HepG2 (cell line): ENCODE measurements around the gene POM121. TPM values are rescaled to one million over a fixed set of nuclear protein-coding genes. Genes with fewer than 3 reads are reported as not detected.
A peak's percentile ranks its signal among the peaks of the same experiment; 100 is the strongest.

Experiments used
- ATAC-seq: fragments of 200-7000 bp; cut with Tn5 transposase; 3 replicates; pipeline ENCODE4 v1.9.1; 2020; ENCODE audit warnings: mild to moderate bottlenecking, moderate library complexity
- Bru-seq: library from RNA; stranded (reverse); fragments of 400-500 nt; gene quantifications from one replicate; lab custom pipeline; 2021; lab: Mats Ljungman, UMichigan
- BruChase-seq, 2 experiments: library from RNA; stranded (reverse); fragments of 400-500 nt; gene quantifications; one replicate each; lab custom pipeline; 2021; lab: Mats Ljungman, UMichigan
- BruUV-seq: library from RNA; stranded (reverse); fragments of 400-500 nt; replicated peaks from 2 replicates; lab custom pipeline; 2021; lab: Mats Ljungman, UMichigan
- CTCF ChIA-PET: fragments of 300-600 bp; formaldehyde crosslinking; extraction: SDS; loops from one replicate; lab custom pipeline; 2021; ENCODE audit warnings: low total read pairs, inconsistent platforms, low intra/inter-chr PET ratio; lab: Yijun Ruan, JAX
- POLR2A ChIA-PET: fragments of 350-600 bp; sonication (Branson Sonifier 250); formaldehyde crosslinking; loops from one replicate; lab custom pipeline; 2020; ENCODE audit warnings: antibody characterized with exemption, inconsistent platforms; lab: Yijun Ruan, JAX
- DNase-seq: peaks from one replicate; pipeline ENCODE4 v3.0.0-alpha.2; 2015; ENCODE audit warnings: low spot score
- FAIRE-seq: peaks from 3 replicates; lab custom pipeline; 2011; peaks lifted over from hg19 to GRCh38; lab: Jason Lieb, UNC
- H2AFZ ChIP-seq: one replicate; pipeline ENCODE4 v1.6.1; 2011; ENCODE audit warnings: low read length, inconsistent platforms
- H3K27ac ChIP-seq: fragments of 300-600 bp; 3 replicates; pipeline ENCODE4 v1.8.0; 2011; ENCODE audit warnings: mixed run types, mild to moderate bottlenecking, mixed read lengths, low read length, inconsistent platforms; ENCODE audit not compliant: insufficient read depth; ENCODE audit errors: extremely low read length
- H3K27me3 ChIP-seq, 2 experiments: fragments of 200-600 bp in 1 of 2; 2 replicates in 1 of 2; 3 replicates in 1 of 2; pipeline versions ENCODE4 v1.6.0 to v1.8.0; 2011; ENCODE audit warnings: low read length in 2 of 2, mild to moderate bottlenecking in 2 of 2, moderate library complexity in 2 of 2, inconsistent platforms in 1 of 2; ENCODE audit not compliant: insufficient read depth in 2 of 2, control insufficient read depth in 1 of 2
- H3K36me3 ChIP-seq, 2 experiments: fragments of 200-600 bp in 1 of 2; replicated peaks in 1 of 2; 2 replicates in 1 of 2; 3 replicates in 1 of 2; pipeline versions ENCODE4 v1.5.1 to v1.8.0; 2011; ENCODE audit warnings: low read length in 2 of 2, inconsistent platforms in 1 of 2; ENCODE audit not compliant: insufficient read depth in 2 of 2, control insufficient read depth in 1 of 2
- H3K4me1 ChIP-seq: 2 replicates; pipeline ENCODE4 v1.5.1; 2012; ENCODE audit warnings: low read length, inconsistent platforms; ENCODE audit not compliant: insufficient read depth
- H3K4me2 ChIP-seq: 2 replicates; pipeline ENCODE4 v1.6.0; 2011; ENCODE audit warnings: low read depth, low read length, inconsistent platforms
- H3K4me3 ChIP-seq, 3 experiments: fragments of 200-600 bp in 1 of 3; sonication (generic), shearing (Covaris generic) in 1 of 3; replicated peaks in 1 of 3; 2 replicates each; pipeline ENCODE4 v1.5.1; 2011 to 2016; ENCODE audit warnings: low read length in 3 of 3, inconsistent platforms in 2 of 3, low read depth in 2 of 3, mild to moderate bottlenecking in 2 of 3, control low read depth in 1 of 3, mixed read lengths in 1 of 3; ENCODE audit not compliant: insufficient read depth in 1 of 3
- H3K79me2 ChIP-seq: one replicate; pipeline ENCODE4 v1.6.1; 2011; ENCODE audit warnings: low read length, inconsistent platforms; ENCODE audit not compliant: insufficient read depth
- H3K9ac ChIP-seq: 2 replicates; pipeline ENCODE4 v1.6.0; 2011; ENCODE audit warnings: mild to moderate bottlenecking, low read depth, low read length, inconsistent platforms; ENCODE audit not compliant: insufficient read depth
- H3K9me3 ChIP-seq: 2 replicates; pipeline ENCODE4 v1.5.1; 2012; ENCODE audit warnings: mild to moderate bottlenecking, low read length
- H4K20me1 ChIP-seq: 2 replicates; pipeline ENCODE4 v1.6.0; 2011; ENCODE audit warnings: inconsistent platforms, mild to moderate bottlenecking, low read length, moderate library complexity; ENCODE audit not compliant: insufficient read depth
- AHR ChIP-seq: IDR thresholded peaks from 2 replicates; pipeline ENCODE4 v1.6.1; 2018; ENCODE audit warnings: missing genetic modification reagents, missing compliant biosample characterization
- DPF2 ChIP-seq: sonication (generic); formaldehyde crosslinking; IDR thresholded peaks from 2 replicates; pipeline ENCODE4 v1.4.0; 2020; ENCODE audit warnings: mild to moderate bottlenecking, low read depth, missing genetic modification reagents, borderline replicate concordance
- ELF3 ChIP-seq: IDR thresholded peaks from 2 replicates; pipeline ENCODE4 v1.6.1; 2016; ENCODE audit warnings: missing genetic modification reagents, missing compliant biosample characterization
- GPBP1L1 ChIP-seq: sonication (generic); formaldehyde crosslinking; IDR thresholded peaks from 2 replicates; pipeline ENCODE4 v1.5.0; 2020; ENCODE audit warnings: mild to moderate bottlenecking, missing genetic modification reagents
- HIVEP1 ChIP-seq: sonication (generic); formaldehyde crosslinking; IDR thresholded peaks from 2 replicates; pipeline ENCODE4 v1.4.0; 2020; ENCODE audit warnings: mild to moderate bottlenecking, missing genetic modification reagents
- HNRNPK ChIP-seq: fragments of 200-400 bp; formaldehyde crosslinking; IDR thresholded peaks from 2 replicates; pipeline ENCODE4 v1.6.1; 2018; ENCODE audit warnings: low read length, low read depth, moderate library complexity, mild to moderate bottlenecking; ENCODE audit not compliant: poor library complexity, severe bottlenecking
- NR0B2 ChIP-seq: sonication (generic); formaldehyde crosslinking; IDR thresholded peaks from 2 replicates; pipeline ENCODE4 v1.4.0; 2020; ENCODE audit warnings: mild to moderate bottlenecking, missing genetic modification reagents
- PAF1 ChIP-seq: IDR thresholded peaks from 2 replicates; pipeline ENCODE4 v1.6.1; 2016; ENCODE audit warnings: missing genetic modification reagents, missing compliant biosample characterization
- PCBP2 ChIP-seq: fragments of 200-400 bp; formaldehyde crosslinking; optimal IDR thresholded peaks from 2 replicates; pipeline ENCODE3; 2018; ENCODE audit warnings: low read length, low read depth; ENCODE audit not compliant: poor library complexity, severe bottlenecking
- RXRA ChIP-seq: sonication (generic); formaldehyde crosslinking; IDR thresholded peaks from 2 replicates; pipeline ENCODE4 v1.5.1; 2020; ENCODE audit warnings: missing genetic modification reagents
- ZNF230 ChIP-seq: sonication (generic); formaldehyde crosslinking; IDR thresholded peaks from 2 replicates; pipeline ENCODE4 v1.4.0; 2020; ENCODE audit warnings: mild to moderate bottlenecking, missing genetic modification reagents
- ZNF33B ChIP-seq: sonication (generic); formaldehyde crosslinking; IDR thresholded peaks from 2 replicates; pipeline ENCODE4 v1.5.1; 2020; ENCODE audit warnings: mild to moderate bottlenecking, missing genetic modification reagents
- ZNF441 ChIP-seq: sonication (generic); formaldehyde crosslinking; IDR thresholded peaks from 2 replicates; pipeline ENCODE4 v1.7.0; 2021; ENCODE audit warnings: missing genetic modification reagents, borderline replicate concordance
- ZNF782 ChIP-seq: sonication (generic); formaldehyde crosslinking; IDR thresholded peaks from 2 replicates; pipeline ENCODE4 v1.4.0; 2020; ENCODE audit warnings: missing genetic modification reagents, mild to moderate bottlenecking, borderline replicate concordance
- WGBS: methylation state at CpG from one replicate; pipeline ENCODE4 v1.1.6; 2017; ENCODE audit warnings: low lambda C conversion rate; 5-methylcytosine and 5-hydroxymethylcytosine counted together
- in situ Hi-C: cut with HindIII; loops from 2 replicates; pipeline ENCODE4 v1.10.0; 2017; ENCODE audit warnings: low pct_unique_long_range_greater_than_20kb; ENCODE audit not compliant: extremely low pct_ligation_motif_present
- intact Hi-C: fragments of 100-400 bp; cut with micrococcal nuclease; formaldehyde crosslinking; loops from one replicate; pipeline ENCODE4 v1.10.0; 2022; ENCODE audit not compliant: unreplicated experiment
- long read RNA-seq, 2 experiments: library from RNA in 1 of 2; library from polyadenylated mRNA in 1 of 2; stranded (forward) in 1 of 2; unstranded in 1 of 2; transcript quantifications; one replicate each; pipeline ENCODE4 v2.0.0, GENCODE V29; 2019 to 2022
- polyA minus RNA-seq, 3 experiments: library from RNA; depleted of rRNA, polyadenylated mRNA; stranded (reverse); fragments of >200 nt; gene quantifications; 2 replicates each; pipeline ENCODE4 v1.2.3, GENCODE V29; 2011; ENCODE audit warnings: low replicate concordance in 1 of 3
- polyA plus RNA-seq, 8 experiments: library from polyadenylated mRNA; depleted of rRNA in 3 of 8; stranded (reverse) in 7 of 8; unstranded in 1 of 8; fragments of >200 nt; fragmentation: Illumina TruSeq in 4 of 8; extraction: Trizol in 4 of 8; gene quantifications; 2 replicates each; pipeline versions ENCODE4 v1.2.1 to v1.2.3, GENCODE V29; 2011 to 2016; ENCODE audit warnings: low read depth in 4 of 8, missing spikeins in 1 of 8, mixed read lengths in 1 of 8; ENCODE audit not compliant: insufficient read depth in 1 of 8
- total RNA-seq, 5 experiments: library from RNA; depleted of rRNA; stranded (reverse); fragments of >200 nt; fragmentation: Illumina TruSeq; extraction: Trizol; gene quantifications; 2 replicates each; pipeline ENCODE4 v1.2.3, GENCODE V29; 2016; ENCODE audit warnings: low read depth in 1 of 5
- TF ChIP-seq, protein P1 (sequence below): sonication (generic); formaldehyde crosslinking; IDR thresholded peaks from 2 replicates; pipeline ENCODE4 v1.4.0; 2020; ENCODE audit warnings: missing genetic modification reagents, borderline replicate concordance

POM121 gene
- total RNA-seq (2016; rRNA removed; fragmentation: Illumina TruSeq; extraction: Trizol): 8.4 and 12.7 TPM in 2 replicates
- total RNA-seq (2016; cell fraction: cytosol; rRNA removed; fragmentation: Illumina TruSeq; extraction: Trizol; ENCODE audit: low read depth): 7.3 and 8.9 TPM in 2 replicates
- 8.1 and 12.1 TPM in 2 replicates for total RNA-seq (2016; cell fraction: insoluble cytoplasmic fraction; rRNA removed; fragmentation: Illumina TruSeq; extraction: Trizol)
- total RNA-seq (2016; cell fraction: membrane; rRNA removed; fragmentation: Illumina TruSeq; extraction: Trizol): 9.6 and 11.2 TPM in 2 replicates
- 15.4 and 17.1 TPM in 2 replicates for total RNA-seq (2016; cell fraction: nucleus; rRNA removed; fragmentation: Illumina TruSeq; extraction: Trizol)
- polyA plus RNA-seq (2011; rRNA removed): 9.2 and 10.3 TPM in 2 replicates
- polyA plus RNA-seq (2011; cell fraction: cytosol; rRNA removed): 6.9 and 7.8 TPM in 2 replicates
- 26.7 and 30.4 TPM in 2 replicates for polyA plus RNA-seq (2011; cell fraction: nucleus; rRNA removed)
- polyA plus RNA-seq (2012): 24.9 and 31.2 TPM in 2 replicates
- 2.0 and 2.4 TPM in 2 replicates for polyA plus RNA-seq (2016; cell fraction: cytosol; fragmentation: Illumina TruSeq; extraction: Trizol; ENCODE audit: low read depth)
- polyA plus RNA-seq (2016; cell fraction: insoluble cytoplasmic fraction; fragmentation: Illumina TruSeq; extraction: Trizol; ENCODE audit: low read depth): 28.5 and 38.3 TPM in 2 replicates
- polyA plus RNA-seq (2016; cell fraction: membrane; fragmentation: Illumina TruSeq; extraction: Trizol; ENCODE audit: low read depth): 10.4 and 10.5 TPM in 2 replicates
- 58.9 and 64.1 TPM in 2 replicates for polyA plus RNA-seq (2016; cell fraction: nucleus; fragmentation: Illumina TruSeq; extraction: Trizol; ENCODE audit: insufficient read depth, low read depth)
- polyA minus RNA-seq (2011; rRNA and poly(A)+ RNA removed; ENCODE audit: low replicate concordance): 14.3 and 15.0 TPM in 2 replicates
- polyA minus RNA-seq (2011; cell fraction: cytosol; rRNA and poly(A)+ RNA removed): 13.8 and 14.0 TPM in 2 replicates
- polyA minus RNA-seq (2011; cell fraction: nucleus; rRNA and poly(A)+ RNA removed): 13.9 and 14.9 TPM in 2 replicates
- percentile 88 among the genes with signal in this experiment for Bru-seq, nascent RNA
- percentile 92 among the genes with signal in this experiment for BruChase-seq, experiment 1, labeled RNA remaining after a 6-hour chase
- percentile 89 among the genes with signal in this experiment for BruChase-seq, experiment 2, labeled RNA remaining after a 2-hour chase
- long read RNA-seq, experiment 1, partial matches to known transcripts: 5 of 12 reads
- long read RNA-seq, experiment 1, other reads (novel, unspliced or antisense): 7 of 12 reads
- long read RNA-seq, experiment 2, full-length matches to known transcripts: 5 of 89 reads
- long read RNA-seq, experiment 2, partial matches to known transcripts: 67 of 89 reads
- long read RNA-seq, experiment 2, other reads (novel, unspliced or antisense): 17 of 89 reads

DNA sequence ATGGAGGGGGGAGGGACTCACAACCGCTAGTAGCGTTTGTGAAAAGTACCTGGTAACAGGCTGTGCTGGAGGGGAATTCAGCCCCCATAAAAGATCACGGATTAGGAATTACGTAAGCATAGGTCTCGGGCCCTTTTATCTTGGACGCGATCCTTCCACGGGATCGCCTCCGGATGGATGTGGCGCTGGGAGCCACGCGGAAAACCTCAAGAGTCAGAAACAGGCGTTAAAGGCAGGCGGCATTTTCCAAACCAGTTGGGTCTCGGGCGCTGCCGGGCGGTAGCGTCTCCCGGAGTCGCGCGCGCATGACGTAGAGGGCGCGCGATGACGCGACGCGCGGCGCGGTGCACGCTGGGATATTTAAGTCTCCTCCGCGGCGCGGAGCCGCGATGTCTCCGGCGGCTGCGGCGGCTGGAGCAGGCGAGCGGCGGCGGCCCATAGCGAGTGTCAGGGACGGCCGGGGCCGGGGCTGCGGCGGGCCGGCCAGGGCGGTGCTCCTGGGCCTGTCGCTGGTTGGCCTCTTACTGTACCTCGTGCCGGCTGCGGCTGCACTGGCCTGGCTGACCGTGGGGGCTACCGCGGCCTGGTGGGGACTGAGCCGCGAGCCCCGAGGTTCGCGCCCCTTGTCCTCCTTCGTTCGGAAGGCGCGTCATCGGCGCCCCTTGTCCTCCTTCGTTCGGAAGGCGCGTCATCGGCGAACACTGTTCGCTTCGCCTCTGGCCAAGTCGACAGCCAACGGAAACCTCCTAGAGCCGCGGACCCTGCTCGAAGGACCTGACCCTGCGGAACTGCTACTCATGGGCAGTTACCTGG, at the start of gene POM121:
POM121 (plus strand) TSS at position 363 of the 813 bp plus-strand sequence; CDS start at position 390, 27 bp downstream.
- FAIRE-seq: no peak
- intact Hi-C loops: no loop called here
- 2% methylated on average over 19 of the region's 91 CpGs for WGBS
- TF ChIP-seq HNRNPK (no peak), DPF2 (no peak), PCBP2 (no peak), RXRA (peak; percentile 33; the same call in 1 of the 2 replicates), ELF3 (CRISPR knock-in tag) (0 out of 2 replicates have a peak, but pooled peaks have one; percentile 27), NR0B2 (0 out of 2 replicates have a peak, but pooled peaks have one; percentile 64), ZNF441 (CRISPR knock-in tag) (no peak), AHR (peak; percentile 44; the same call in 1 of the 2 replicates), PAF1 (CRISPR knock-in tag) (no peak), HIVEP1 (CRISPR knock-in tag) (no peak), ZNF33B (no peak), ZNF230 (CRISPR knock-in tag) (no peak), ZNF782 (CRISPR knock-in tag) (no peak), GPBP1L1 (CRISPR knock-in tag) (no peak)
- TF ChIP-seq, protein P1, sequence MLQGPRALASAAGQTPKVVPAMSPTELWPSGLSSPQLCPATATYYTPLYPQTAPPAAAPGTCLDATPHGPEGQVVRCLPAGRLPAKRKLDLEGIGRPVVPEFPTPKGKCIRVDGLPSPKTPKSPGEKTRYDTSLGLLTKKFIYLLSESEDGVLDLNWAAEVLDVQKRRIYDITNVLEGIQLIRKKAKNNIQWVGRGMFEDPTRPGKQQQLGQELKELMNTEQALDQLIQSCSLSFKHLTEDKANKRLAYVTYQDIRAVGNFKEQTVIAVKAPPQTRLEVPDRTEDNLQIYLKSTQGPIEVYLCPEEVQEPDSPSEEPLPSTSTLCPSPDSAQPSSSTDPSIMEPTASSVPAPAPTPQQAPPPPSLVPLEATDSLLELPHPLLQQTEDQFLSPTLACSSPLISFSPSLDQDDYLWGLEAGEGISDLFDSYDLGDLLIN: no peak

More for the DNA sequence above, at the start of gene POM121:
- H3K9me3 ChIP-seq: no peaks in the 10 kb centered on the region
- H3K27ac ChIP-seq: peak within 1 kb of the TSS; percentile 73
- H3K4me1 ChIP-seq: peaks cover 24% of the 10 kb centered on the region
- BruUV-seq: no TSS peak
- ATAC-seq (peak; percentile 85), DNase-seq (peak; percentile 71)
- H4K20me1 ChIP-seq: peaks cover 6% of the 10 kb centered on the region; the same call in 1 of the 2 replicates
- ChIA-PET CTCF (no interaction called here), POLR2A (no interaction called here)
- H3K9ac ChIP-seq: peak within 1 kb of the TSS; percentile 81
- in situ Hi-C loops: no loop called here
- no peak within 1 kb of the TSS for H2AFZ ChIP-seq
- H3K4me2 ChIP-seq: peak within 1 kb of the TSS; percentile 88
- H3K4me3 ChIP-seq: peak within 1 kb of the TSS; percentile 60 to 74 (median 73)
- H3K79me2 ChIP-seq: peaks cover 38% of the 10 kb centered on the region
- H3K27me3 ChIP-seq: no peaks in the 10 kb centered on the region; a peak in 1 of 5 replicates
- peaks cover 13 to 38% of the 10 kb centered on the region in 2 experiments for H3K36me3 ChIP-seq
